K562 (cell line): Measurements from ENCODE around the gene ST3GAL3. TPM values are rescaled to one million over a fixed set of nuclear protein-coding genes. Genes with fewer than 3 reads are reported as not detected.

Experiments
- ATAC-seq: fragments of 200-7000 bp; cut with Tn5 transposase; 3 replicates; pipeline ENCODE4 v1.9.1; 2020; ENCODE audit warnings: moderate library complexity
- BruUV-seq: library from RNA; stranded (reverse); fragments of 400-500 nt; replicated peaks from 2 replicates; lab custom pipeline; 2021; lab: Mats Ljungman, UMichigan
- CTCF ChIA-PET: fragments of 300-600 bp; formaldehyde crosslinking; extraction: SDS; loops from one replicate; lab custom pipeline; 2021; ENCODE audit warnings: low intra/inter-chr PET ratio; lab: Yijun Ruan, JAX
- POLR2A ChIA-PET: fragments of 300-600, 350-650 bp; sonication (Branson Sonifier 250); formaldehyde crosslinking; extraction: SDS; loops from one replicate; lab custom pipeline; 2021; ENCODE audit warnings: antibody characterized with exemption, inconsistent platforms; lab: Yijun Ruan, JAX
- DNase-seq, 4 experiments: peaks; one replicate each; pipeline versions ENCODE4 v3.0.0 to v3.0.0-alpha.2; 2011 to 2018; ENCODE audit warnings: low spot score in 3 of 4, mixed read lengths in 3 of 4; ENCODE audit errors: extremely low read depth in 1 of 4
- FAIRE-seq: peaks from 2 replicates; lab custom pipeline; 2011; peaks lifted over from hg19 to GRCh38; lab: Jason Lieb, UNC
- H2AFZ ChIP-seq: 2 replicates; pipeline ENCODE4 v1.6.0; 2011; ENCODE audit warnings: low read depth, low read length, control low read depth, inconsistent platforms
- H3K27ac ChIP-seq: fragments of 200-600 bp; 3 replicates; pipeline ENCODE4 v1.8.0; 2011; ENCODE audit warnings: low read depth, mild to moderate bottlenecking, control low read depth, inconsistent platforms, low read length, moderate library complexity, mixed read lengths; ENCODE audit errors: extremely low read depth
- H3K27me3 ChIP-seq, 2 experiments: fragments of 300-600 bp in 1 of 2; 2 replicates in 1 of 2; 3 replicates in 1 of 2; pipeline versions ENCODE4 v1.6.0 to v1.8.0; 2011; ENCODE audit warnings: inconsistent platforms in 2 of 2, low read length in 2 of 2, mild to moderate bottlenecking in 1 of 2, mixed read lengths in 1 of 2, moderate library complexity in 1 of 2; ENCODE audit not compliant: control insufficient read depth in 2 of 2, insufficient read depth in 2 of 2
- H3K36me3 ChIP-seq: fragments of 300-600 bp; 3 replicates; pipeline ENCODE4 v1.8.0; 2011; ENCODE audit warnings: mild to moderate bottlenecking, low read length, inconsistent platforms; ENCODE audit not compliant: control insufficient read depth, insufficient read depth
- H3K4me1 ChIP-seq, 2 experiments: fragments of 200-600 bp in 1 of 2; replicated peaks in 1 of 2; 2 replicates in 1 of 2; 3 replicates in 1 of 2; pipeline versions ENCODE4 v1.5.1 to v1.8.0; 2011; ENCODE audit warnings: inconsistent platforms in 2 of 2, low read length in 2 of 2, mild to moderate bottlenecking in 1 of 2, mixed read lengths in 1 of 2, moderate library complexity in 1 of 2; ENCODE audit not compliant: control insufficient read depth in 2 of 2, insufficient read depth in 2 of 2
- H3K4me2 ChIP-seq: 2 replicates; pipeline ENCODE4 v1.6.1; 2011; ENCODE audit warnings: low read length, control low read depth, inconsistent platforms, mixed read lengths; ENCODE audit not compliant: insufficient read depth
- H3K4me3 ChIP-seq: fragments of 200-600 bp; sonication (generic), shearing (Covaris generic); 2 replicates; pipeline ENCODE4 v1.5.1; 2016; ENCODE audit warnings: control low read depth, inconsistent platforms
- H3K79me2 ChIP-seq: fragments of 200-600 bp; 3 replicates; pipeline ENCODE4 v1.8.0; 2011; ENCODE audit warnings: low read length, inconsistent platforms; ENCODE audit not compliant: control insufficient read depth, insufficient read depth
- H3K9ac ChIP-seq, 2 experiments: 2 replicates each; pipeline versions ENCODE4 v1.6.0 to v1.6.1; 2011; ENCODE audit warnings: low read depth in 2 of 2, low read length in 2 of 2, control low read depth in 1 of 2, inconsistent platforms in 1 of 2, mild to moderate bottlenecking in 1 of 2, mixed read lengths in 1 of 2; ENCODE audit not compliant: insufficient read depth in 1 of 2
- H3K9me1 ChIP-seq: one replicate; pipeline ENCODE4 v1.6.0; 2011; ENCODE audit warnings: inconsistent platforms, mild to moderate bottlenecking, low read length, moderate library complexity; ENCODE audit not compliant: control insufficient read depth, insufficient read depth
- H3K9me3 ChIP-seq: replicated peaks from 2 replicates; pipeline ENCODE4 v1.5.1; 2011; ENCODE audit warnings: low read depth, low read length, inconsistent platforms; ENCODE audit not compliant: control insufficient read depth, insufficient read depth
- H4K20me1 ChIP-seq: replicated peaks from 2 replicates; pipeline ENCODE4 v1.6.1; 2011; ENCODE audit warnings: low read length, inconsistent platforms, mixed read lengths; ENCODE audit not compliant: control insufficient read depth, insufficient read depth
- ATF1 ChIP-seq, 2 experiments: fragments of 450-650 bp in 1 of 2; IDR thresholded peaks; 2 replicates each; pipeline ENCODE4 v1.6.1; 2016; ENCODE audit warnings: missing compliant biosample characterization in 1 of 2, missing genetic modification characterization in 1 of 2
- DACH1 ChIP-seq: fragments of 450-650 bp; IDR thresholded peaks from 2 replicates; pipeline ENCODE4 v1.6.1; 2018; ENCODE audit not compliant: partially characterized antibody
- WGBS: fragments of 100-300 bp; shearing (Covaris generic); methylation state at CpG from one replicate; pipeline ENCODE4 v1.1.6; 2016; ENCODE audit warnings: low coverage, mixed read lengths; ENCODE audit not compliant: insufficient coverage; ENCODE audit errors: missing lambda C conversion rate; 5-methylcytosine and 5-hydroxymethylcytosine counted together
- in situ Hi-C: fragments of 300-500 bp; cut with MboI; formaldehyde crosslinking; loops from 4 replicates; pipeline ENCODE4 v1.15.0; 2018; ENCODE audit warnings: inconsistent platforms, mixed read lengths
- intact Hi-C: fragments of 100-400 bp; cut with micrococcal nuclease; formaldehyde crosslinking; loops from 2 replicates; pipeline ENCODE4 v1.14.2; 2022
- polyA plus RNA-seq, 8 experiments: library from polyadenylated mRNA; depleted of rRNA in 4 of 8; stranded (reverse) in 5 of 8; unstranded in 3 of 8; fragments of >200 nt; fragmentation: Nextera tagmentation in 2 of 8; fragmentation: Illumina TruSeq in 1 of 8; extraction: Ambion mirVana in 2 of 8; extraction: Trizol in 1 of 8; gene quantifications; 2 replicates each; pipeline versions ENCODE4 v1.2.1 to v1.2.3, GENCODE V29; 2011 to 2014; ENCODE audit warnings: inconsistent platforms in 1 of 8, missing spikeins in 1 of 8
- total RNA-seq, 7 experiments: library from RNA; depleted of rRNA in 6 of 7; stranded (reverse); fragments of >200 nt in 6 of 7; fragmentation: Illumina TruSeq in 2 of 7; extraction: Trizol in 2 of 7; gene quantifications; 2 replicates each; pipeline versions ENCODE4 v1.2.1 to v1.2.3, GENCODE V29; 2011 to 2021; ENCODE audit warnings: low replicate concordance in 1 of 7
- TF ChIP-seq, protein P1 (sequence below): sonication (generic); formaldehyde crosslinking; IDR thresholded peaks from 2 replicates; pipeline ENCODE4 v1.8.1; 2023; ENCODE audit warnings: mild to moderate bottlenecking, missing genetic modification reagents

Gene ST3GAL3
- total and polyA plus RNA-seq, 9 of the 15 experiments (the other 6 are each of a cell fraction or from before 2014, with no cell fraction given) = 1.2 to 18.9 (median 11.0) TPM

DNA sequence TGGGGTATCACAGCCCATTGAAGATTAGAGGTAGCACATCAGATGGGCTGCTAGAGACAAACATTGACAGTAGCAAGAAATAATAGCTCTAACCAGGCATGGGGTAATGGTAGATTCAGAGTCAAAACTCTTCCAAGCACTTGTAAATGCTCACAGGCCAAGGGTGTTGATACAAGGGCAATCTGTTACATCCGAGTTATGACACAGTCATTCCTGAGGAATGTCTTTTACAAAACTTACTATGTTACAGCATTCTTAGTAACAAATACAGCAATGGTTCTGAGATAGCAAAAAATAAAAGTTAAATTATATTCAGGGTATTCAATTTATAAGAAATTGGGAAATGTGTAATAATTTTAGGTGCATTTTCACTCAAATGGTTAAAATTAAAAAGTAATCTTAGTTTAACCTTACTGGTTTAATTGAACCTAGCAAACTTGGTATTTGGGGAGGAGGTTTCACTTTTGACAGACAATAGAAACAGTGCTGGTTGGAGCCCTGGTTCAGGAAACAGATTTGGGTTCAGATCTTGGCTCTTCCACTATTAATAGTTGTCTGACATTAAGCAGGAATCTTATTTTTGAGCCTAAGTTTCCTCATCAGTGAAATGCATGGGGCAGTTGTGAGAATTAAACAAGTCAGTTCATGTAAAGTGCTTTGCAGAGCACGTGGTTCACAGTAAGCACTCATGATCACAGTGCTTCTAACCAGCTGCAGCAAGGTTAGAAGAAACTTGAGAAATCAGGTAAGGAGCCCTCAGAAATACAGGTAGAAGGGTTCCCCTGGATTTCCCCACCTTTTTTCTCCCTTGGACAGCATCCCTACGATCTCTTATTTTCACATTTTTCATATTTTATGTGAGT, 4.4 kb downstream of the ST3GAL3 start (continued):
- TF ChIP-seq, protein P1, sequence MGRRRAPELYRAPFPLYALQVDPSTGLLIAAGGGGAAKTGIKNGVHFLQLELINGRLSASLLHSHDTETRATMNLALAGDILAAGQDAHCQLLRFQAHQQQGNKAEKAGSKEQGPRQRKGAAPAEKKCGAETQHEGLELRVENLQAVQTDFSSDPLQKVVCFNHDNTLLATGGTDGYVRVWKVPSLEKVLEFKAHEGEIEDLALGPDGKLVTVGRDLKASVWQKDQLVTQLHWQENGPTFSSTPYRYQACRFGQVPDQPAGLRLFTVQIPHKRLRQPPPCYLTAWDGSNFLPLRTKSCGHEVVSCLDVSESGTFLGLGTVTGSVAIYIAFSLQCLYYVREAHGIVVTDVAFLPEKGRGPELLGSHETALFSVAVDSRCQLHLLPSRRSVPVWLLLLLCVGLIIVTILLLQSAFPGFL (CRISPR knock-in tag) = no peak
- no peak for TF ChIP-seq ATF1 (CRISPR knock-in tag; IDR thresholded peaks at IDR 0.05)
- TF ChIP-seq ATF1 (tag; IDR thresholded peaks at IDR 0.05) = no peak

- intact Hi-C loops = no loop called here
- BruUV-seq = no TSS peak
- no peak overlapping the region for H3K27ac ChIP-seq
Measured at GRCh38 chr1:43716559-43717281, 9.4 kb downstream of the ST3GAL3 start.

More at GRCh38 chr1:43716559-43717281, 9.4 kb downstream of the ST3GAL3 start:
- H3K36me3 ChIP-seq = 0 out of 3 replicates have a peak, but pooled peaks cover 10% of the 10 kb centered on the region
- no peaks in the 10 kb centered on the region for H3K9me1 ChIP-seq
- ATAC-seq (no peak), FAIRE-seq (no peak), DNase-seq (no peak)
- no peaks in the 10 kb centered on the region for H3K27me3 ChIP-seq
- ChIA-PET POLR2A (no interaction called here), CTCF (no interaction called here)
- no peak overlapping the region for H3K4me2 ChIP-seq
- no peak overlapping the region for H3K9ac ChIP-seq
- no peak overlapping the region for H2AFZ ChIP-seq
- H3K4me1 ChIP-seq = peaks cover 0 to 3% of the 10 kb centered on the region in 2 experiments; a peak in 2 of 5 replicates
- H3K79me2 ChIP-seq = peaks cover 17% of the 10 kb centered on the region; the same call in 2 of the 3 replicates
- no peak for TF ChIP-seq DACH1
- 85% methylated on average over 15 of the region's 15 CpGs for WGBS
- H3K9me3 ChIP-seq = no peaks in the 10 kb centered on the region
- in situ Hi-C loops = no loop called here
- H4K20me1 ChIP-seq = no peaks in the 10 kb centered on the region
- H3K4me3 ChIP-seq = no peak overlapping the region
